ENCODE data around the gene CHCHD3.
A peak's percentile ranks its signal among the peaks of the same experiment; 100 is the strongest.

The CHCHD3 gene

DNA sequence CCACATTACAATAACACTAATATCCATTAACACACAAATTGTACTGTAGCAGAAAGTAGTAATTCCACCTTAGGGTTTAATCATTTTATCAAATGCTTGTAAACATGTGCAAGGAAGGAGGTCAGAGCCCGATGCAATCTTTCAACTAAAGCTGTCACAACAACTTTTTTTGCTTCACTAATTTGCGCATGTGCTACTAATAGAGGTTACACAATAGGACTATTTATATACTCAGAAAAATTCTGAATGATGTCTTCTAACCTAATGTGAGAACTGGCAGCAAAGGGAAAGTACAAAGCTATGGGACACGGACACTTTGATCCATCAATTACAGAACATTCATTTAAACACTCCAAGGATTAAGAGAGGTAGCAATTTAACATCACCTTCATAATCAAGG is 244.4 kb downstream of the CHCHD3 start:
- TF ChIP-seq, protein P1, sequence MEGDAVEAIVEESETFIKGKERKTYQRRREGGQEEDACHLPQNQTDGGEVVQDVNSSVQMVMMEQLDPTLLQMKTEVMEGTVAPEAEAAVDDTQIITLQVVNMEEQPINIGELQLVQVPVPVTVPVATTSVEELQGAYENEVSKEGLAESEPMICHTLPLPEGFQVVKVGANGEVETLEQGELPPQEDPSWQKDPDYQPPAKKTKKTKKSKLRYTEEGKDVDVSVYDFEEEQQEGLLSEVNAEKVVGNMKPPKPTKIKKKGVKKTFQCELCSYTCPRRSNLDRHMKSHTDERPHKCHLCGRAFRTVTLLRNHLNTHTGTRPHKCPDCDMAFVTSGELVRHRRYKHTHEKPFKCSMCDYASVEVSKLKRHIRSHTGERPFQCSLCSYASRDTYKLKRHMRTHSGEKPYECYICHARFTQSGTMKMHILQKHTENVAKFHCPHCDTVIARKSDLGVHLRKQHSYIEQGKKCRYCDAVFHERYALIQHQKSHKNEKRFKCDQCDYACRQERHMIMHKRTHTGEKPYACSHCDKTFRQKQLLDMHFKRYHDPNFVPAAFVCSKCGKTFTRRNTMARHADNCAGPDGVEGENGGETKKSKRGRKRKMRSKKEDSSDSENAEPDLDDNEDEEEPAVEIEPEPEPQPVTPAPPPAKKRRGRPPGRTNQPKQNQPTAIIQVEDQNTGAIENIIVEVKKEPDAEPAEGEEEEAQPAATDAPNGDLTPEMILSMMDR (IDR thresholded peaks at IDR 0.05; ENCODE audit: low read depth, low read length): no peak
- DNase-seq (ENCODE audit: extremely low read depth, low read depth): peak; percentile 40

DNA sequence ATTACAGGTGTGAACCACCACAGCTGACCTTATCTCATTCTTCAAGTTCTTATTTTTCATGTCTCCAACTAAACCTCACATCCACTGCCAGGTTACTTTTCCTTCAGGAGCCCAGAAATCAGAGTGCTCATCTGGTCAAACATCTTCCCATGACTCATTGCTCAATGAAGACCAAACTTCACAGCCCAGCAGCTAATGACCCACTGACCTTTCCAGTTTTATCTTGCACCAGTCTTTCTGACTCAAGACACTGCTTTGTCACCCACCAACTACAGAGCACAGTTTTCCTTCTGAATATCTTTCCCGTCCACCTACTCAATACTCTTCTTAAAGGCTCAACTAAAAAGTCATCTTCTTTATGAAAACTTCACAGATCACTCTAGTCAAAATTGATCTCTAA is 245.1 kb downstream of the CHCHD3 start:
- DNase-seq (ENCODE audit: extremely low read depth, low read depth): no peak
- TF ChIP-seq, protein P1 (IDR thresholded peaks at IDR 0.05; ENCODE audit: low read depth, low read length): no peak

DNA sequence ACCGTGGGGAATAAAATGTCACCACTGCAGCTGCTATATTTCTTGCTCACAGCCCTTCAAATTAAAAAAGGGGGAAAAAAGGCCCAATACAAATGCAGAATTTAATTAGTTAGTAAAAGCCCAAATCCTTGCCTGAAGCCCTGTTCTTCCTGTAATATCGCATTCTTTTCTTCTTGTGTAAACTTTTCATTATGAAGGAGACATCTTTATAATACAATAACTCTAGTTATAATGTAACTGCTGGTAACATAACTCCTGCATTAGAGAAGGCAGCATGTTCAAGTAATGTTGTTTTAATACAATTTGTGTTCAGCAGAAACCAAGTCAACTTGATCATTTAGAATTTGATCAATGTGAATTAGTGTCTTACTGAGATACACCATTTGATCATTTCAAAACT is 250.9 kb downstream of the CHCHD3 start:
- DNase-seq (ENCODE audit: extremely low read depth, low read depth): no peak
- TF ChIP-seq, protein P1 (IDR thresholded peaks at IDR 0.05; ENCODE audit: low read depth, low read length): no peak

DNA sequence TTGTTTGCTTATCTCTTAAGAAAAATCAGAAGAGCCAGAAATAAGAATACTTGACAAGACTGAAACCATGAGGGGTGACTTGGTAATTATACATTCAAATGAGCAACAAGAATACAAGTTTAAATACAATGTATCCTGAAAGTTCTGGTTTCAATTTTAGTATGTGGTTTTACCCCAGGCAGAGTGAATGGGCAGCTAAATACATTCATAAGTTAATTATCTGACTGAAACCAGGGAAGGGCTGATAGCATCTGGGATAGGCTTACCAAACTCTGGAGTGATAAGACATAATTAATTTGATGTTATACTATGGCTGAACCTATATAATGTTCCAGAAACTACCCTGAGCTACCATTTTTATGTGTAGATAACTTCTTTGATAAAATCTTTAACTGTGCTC is 253.4 kb downstream of the CHCHD3 start:
- TF ChIP-seq, protein P1 (IDR thresholded peaks at IDR 0.05; ENCODE audit: low read depth, low read length): no peak
- no peak for DNase-seq (ENCODE audit: extremely low read depth, low read depth)

DNA sequence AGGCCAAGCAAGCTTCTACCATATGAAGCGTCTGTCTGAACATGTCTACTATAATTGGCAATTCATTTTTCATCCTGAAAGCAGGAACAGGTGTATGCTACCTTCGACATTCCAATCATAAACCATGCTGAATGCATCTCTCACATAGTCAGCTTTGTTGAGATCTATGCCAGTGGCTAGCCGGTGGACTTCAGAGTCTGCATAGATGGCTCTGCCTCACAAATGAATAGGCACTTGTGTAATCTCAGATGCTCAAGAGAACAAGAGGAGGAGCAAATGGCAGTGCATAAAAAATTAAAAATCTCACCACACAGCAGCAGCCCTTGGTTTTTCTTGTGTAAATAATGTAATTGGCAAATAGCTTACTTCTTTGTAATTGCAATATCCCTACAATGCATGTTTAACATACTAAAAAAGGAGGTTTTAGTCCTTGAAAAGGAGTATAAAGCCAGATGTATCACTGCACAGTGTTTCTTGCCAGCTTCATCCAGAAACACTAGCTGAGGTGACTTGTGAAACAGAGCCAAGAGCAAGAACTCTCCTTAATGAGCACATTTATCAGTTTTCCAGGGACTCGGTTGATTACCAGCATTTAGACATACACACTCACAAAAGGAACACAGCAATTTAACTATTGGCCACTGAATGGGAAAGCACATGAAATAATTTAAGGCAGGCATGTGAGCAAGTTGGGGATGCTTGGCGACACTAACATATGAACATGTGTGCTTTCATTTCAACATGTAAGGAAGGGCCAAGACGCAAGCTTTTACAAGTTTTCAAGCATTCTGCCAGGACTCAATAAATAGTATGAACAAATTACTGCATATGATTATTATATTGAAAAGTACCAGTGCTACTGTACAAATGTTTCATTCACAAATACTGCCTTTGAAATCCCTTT is 255.7 kb downstream of the CHCHD3 start:
- DNase-seq (ENCODE audit: extremely low read depth, low read depth): no peak
- TF ChIP-seq, protein P1 (IDR thresholded peaks at IDR 0.05; ENCODE audit: low read depth, low read length): no peak

DNA sequence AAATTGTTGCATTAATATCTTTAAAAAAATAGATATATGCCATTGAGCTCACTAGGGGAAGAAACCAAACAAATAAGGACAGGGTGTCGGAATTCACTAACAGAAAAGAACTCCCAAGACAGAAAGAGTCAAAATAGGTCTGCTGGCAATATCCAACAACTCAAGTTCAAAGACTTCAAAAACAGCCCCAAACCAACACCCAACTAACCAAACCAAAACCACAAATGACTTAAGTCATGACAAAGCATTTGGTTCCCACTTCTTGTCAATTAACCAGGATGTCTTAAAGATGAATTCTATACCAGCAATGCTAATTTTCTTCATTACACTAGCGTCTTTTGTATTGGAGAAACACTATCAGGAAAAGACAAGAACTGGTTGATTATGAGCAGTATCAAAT is 256.7 kb downstream of the CHCHD3 start:
- TF ChIP-seq, protein P1 (IDR thresholded peaks at IDR 0.05; ENCODE audit: low read depth, low read length): no peak
- no peak for DNase-seq (ENCODE audit: extremely low read depth, low read depth)

DNA sequence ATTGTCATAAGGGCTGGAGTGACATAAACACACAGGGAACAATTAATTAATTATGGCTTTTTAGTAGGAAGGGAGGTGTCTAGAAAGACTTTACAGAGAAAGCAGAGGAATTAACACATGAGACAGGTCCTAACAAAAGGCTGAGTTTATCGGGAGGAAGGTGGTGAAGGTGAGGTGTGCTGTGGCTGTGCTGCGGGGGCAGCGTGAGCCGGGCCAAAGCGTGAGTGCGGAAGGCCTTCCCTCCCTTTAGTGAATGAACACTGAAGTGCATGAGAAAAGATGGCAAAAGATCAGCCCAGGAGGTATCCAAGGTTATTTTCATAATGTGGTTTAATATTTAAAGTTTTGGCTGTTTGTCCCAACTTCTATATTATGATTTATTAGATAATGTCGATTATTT is 262.2 kb downstream of the CHCHD3 start:
- DNase-seq (ENCODE audit: extremely low read depth, low read depth): no peak
- TF ChIP-seq, protein P1 (IDR thresholded peaks at IDR 0.05; ENCODE audit: low read depth, low read length): no peak

Measured in AG09319 (cell line).